Right atrium auricular region (tissue), 2 donors: ENCODE measurements around the gene CMTM8. TPM values are rescaled to one million over a fixed set of nuclear protein-coding genes. Genes with fewer than 3 reads are reported as not detected.
A peak's percentile ranks its signal among the peaks of the same experiment; 100 is the strongest.

Experiments used
- DNase-seq: peaks from one replicate; pipeline ENCODE4 v3.0.0-alpha.2; 2019; ENCODE audit warnings: low spot score
- H3K27ac ChIP-seq, 2 donors: fragments of 200-600 bp; sonication (generic); 1 replicate in 1 of 2; 2 replicates in 1 of 2; pipeline ENCODE4 v1.5.1; 2016 to 2019
- H3K27me3 ChIP-seq, 2 donors: fragments of 200-600 bp; sonication (generic); one replicate each; pipeline versions ENCODE4 v1.5.1 to v1.6.0; 2017 to 2019
- H3K36me3 ChIP-seq: fragments of 200-600 bp; sonication (generic); one replicate; pipeline ENCODE4 v1.5.1; 2016
- H3K4me1 ChIP-seq, 2 donors: fragments of 200-600 bp; sonication (generic); one replicate each; pipeline versions ENCODE4 v1.5.1 to v1.6.0; 2017 to 2019
- H3K4me3 ChIP-seq, 2 donors: fragments of 200-600 bp; sonication (generic); 1 replicate in 1 of 2; 2 replicates in 1 of 2; pipeline ENCODE4 v1.5.1; 2017 to 2019; ENCODE audit warnings: mild to moderate bottlenecking in 1 of 2, moderate library complexity in 1 of 2
- H3K9me3 ChIP-seq, 2 donors: fragments of 200-600 bp; sonication (generic); one replicate each; pipeline ENCODE4 v1.5.1; 2019
- CTCF ChIP-seq, 2 donors: fragments of 200-600 bp; sonication (generic); IDR thresholded peaks; one replicate each; pipeline ENCODE4 v1.5.1; 2019; ENCODE audit warnings: antibody characterized with exemption in 2 of 2
- total RNA-seq, 2 donors: library from RNA; depleted of rRNA; stranded (reverse); fragments of >200 nt; gene quantifications; one replicate each; pipeline ENCODE4 v1.1.0, GENCODE V29; 2016

The CMTM8 gene
- total RNA-seq, 2 donors from 2014 or later: 3.1 to 7.1 TPM

- no peak for DNase-seq
- Histone ChIP-seq H3K4me1 (peaks cover 0 to 23% of the 10 kb centered on the region in 2 donors), H3K4me3 (no peak overlapping the region), H3K36me3 (no peaks in the 10 kb centered on the region), H3K27me3 (no peaks in the 10 kb centered on the region), H3K9me3 (no peaks in the 10 kb centered on the region), H3K27ac (peak overlapping the region in 1 of 2 donors; percentile 23)
- peak in 1 of 2 donors; percentile 62 for TF ChIP-seq CTCF (IDR thresholded peaks at IDR 0.05)
Measured at GRCh38 chr3:32399030-32399620, 160.6 kb downstream of the CMTM8 start.

- Histone ChIP-seq H3K9me3 (no peaks in the 10 kb centered on the region), H3K4me1 (peaks cover 0 to 31% of the 10 kb centered on the region in 2 donors), H3K36me3 (no peaks in the 10 kb centered on the region), H3K4me3 (peak overlapping the region; percentile 31 to 53), H3K27me3 (no peaks in the 10 kb centered on the region), H3K27ac (peak overlapping the region; percentile 72 to 83)
- no peak for DNase-seq
- TF ChIP-seq CTCF (IDR thresholded peaks at IDR 0.05): no peak
Measured at GRCh38 chr3:32401126-32401525, 162.6 kb downstream of the CMTM8 start.

GRCh38 chr3:32401556-32402081, 163.1 kb downstream of the CMTM8 start:
- no peaks in the 10 kb centered on the region for H3K9me3 ChIP-seq
- H3K36me3 ChIP-seq: no peaks in the 10 kb centered on the region
- H3K4me3 ChIP-seq: peak overlapping the region; percentile 31 to 53
- peaks cover 0 to 31% of the 10 kb centered on the region in 2 donors for H3K4me1 ChIP-seq
- H3K27ac ChIP-seq: peak overlapping the region; percentile 72 to 83
- no peaks in the 10 kb centered on the region for H3K27me3 ChIP-seq
- TF ChIP-seq CTCF (IDR thresholded peaks at IDR 0.05): no peak
- DNase-seq: peak; percentile 69

- no peak overlapping the region for H3K27ac ChIP-seq
- TF ChIP-seq CTCF (IDR thresholded peaks at IDR 0.05): no peak
- no peak for DNase-seq
- no peaks in the 10 kb centered on the region for H3K9me3 ChIP-seq
- no peaks in the 10 kb centered on the region for H3K27me3 ChIP-seq
- no peak overlapping the region for H3K4me3 ChIP-seq
- H3K4me1 ChIP-seq: peaks cover 0 to 31% of the 10 kb centered on the region in 2 donors
- no peaks in the 10 kb centered on the region for H3K36me3 ChIP-seq
Measured at GRCh38 chr3:32403663-32404062, 165.2 kb downstream of the CMTM8 start.

GRCh38 chr3:32404714-32405113, 166.2 kb downstream of the CMTM8 start:
- Histone ChIP-seq H3K27ac (no peak overlapping the region), H3K27me3 (no peaks in the 10 kb centered on the region), H3K4me1 (peaks cover 0 to 31% of the 10 kb centered on the region in 2 donors), H3K9me3 (no peaks in the 10 kb centered on the region), H3K36me3 (no peaks in the 10 kb centered on the region), H3K4me3 (no peak overlapping the region)
- no peak for DNase-seq
- no peak for TF ChIP-seq CTCF (IDR thresholded peaks at IDR 0.05)

GRCh38 chr3:32405155-32405554, 166.7 kb downstream of the CMTM8 start:
- DNase-seq: no peak
- H3K4me3 ChIP-seq: no peak overlapping the region
- no peaks in the 10 kb centered on the region for H3K36me3 ChIP-seq
- H3K27ac ChIP-seq: no peak overlapping the region
- no peaks in the 10 kb centered on the region for H3K27me3 ChIP-seq
- H3K9me3 ChIP-seq: no peaks in the 10 kb centered on the region
- H3K4me1 ChIP-seq: peaks cover 0 to 31% of the 10 kb centered on the region in 2 donors
- TF ChIP-seq CTCF (IDR thresholded peaks at IDR 0.05): no peak
